ENCODE results near the gene EVA1C.
"Not testable (repeated sequence)": the region's sequence is repeated elsewhere in the genome, so short reads cannot be mapped to it uniquely, and the experiment has no call there.

EVA1C gene

GRCh38 chr21:32558106-32558505, 145.6 kb downstream of the EVA1C start:
- Mint-ChIP-seq H3K4me3 (no peak overlapping the region), H3K4me1 (peaks cover 31% of the 10 kb centered on the region), H3K27me3 (no peaks in the 10 kb centered on the region), H3K27ac (no peak overlapping the region), H3K9me3 (no peaks in the 10 kb centered on the region)
- ATAC-seq (no peak), DNase-seq (no peak)

- no peak for ATAC-seq
- no peak for DNase-seq
- H3K27me3 Mint-ChIP-seq, result no peaks in the 10 kb centered on the region
- H3K4me1 Mint-ChIP-seq, result peaks cover 31% of the 10 kb centered on the region
- peaks cover 0 to 6% of the 10 kb centered on the region in 2 donors for H3K9me3 Mint-ChIP-seq
- no peak overlapping the region for H3K4me3 Mint-ChIP-seq
- no peak overlapping the region for H3K27ac Mint-ChIP-seq
Measured at GRCh38 chr21:32559006-32559610, 146.6 kb downstream of the EVA1C start.

GRCh38 chr21:32560896-32561295, 148.4 kb downstream of the EVA1C start:
- H3K9me3 Mint-ChIP-seq, result peaks cover 0 to 22% of the 10 kb centered on the region in 2 donors
- H3K4me3 Mint-ChIP-seq, result no peak overlapping the region
- H3K27ac Mint-ChIP-seq, result no peak overlapping the region
- H3K27me3 Mint-ChIP-seq, result no peaks in the 10 kb centered on the region
- peaks cover 20% of the 10 kb centered on the region for H3K4me1 Mint-ChIP-seq
- DNase-seq, result no peak
- no peak for ATAC-seq

GRCh38 chr21:32561476-32561875, 149.0 kb downstream of the EVA1C start:
- DNase-seq, ATAC-seq, H3K27ac Mint-ChIP-seq, H3K27me3 Mint-ChIP-seq, H3K4me3 Mint-ChIP-seq: not testable (repeated sequence)
- Mint-ChIP-seq H3K4me1 (peaks cover 15% of the 10 kb centered on the region), H3K9me3 (peaks cover 0 to 22% of the 10 kb centered on the region in 2 donors)

GRCh38 chr21:32562426-32562825, 149.9 kb downstream of the EVA1C start:
- H3K27me3 Mint-ChIP-seq, result no peaks in the 10 kb centered on the region

GRCh38 chr21:32562915-32563314, 150.4 kb downstream of the EVA1C start:
- Mint-ChIP-seq H3K9me3 (peaks cover 0 to 22% of the 10 kb centered on the region in 2 donors), H3K27ac (no peak overlapping the region)

More at GRCh38 chr21:32562426-32562825, 149.9 kb downstream of the EVA1C start:
- Mint-ChIP-seq H3K4me1 (peaks cover 15% of the 10 kb centered on the region), H3K9me3 (peaks cover 0 to 22% of the 10 kb centered on the region in 2 donors), H3K4me3 (no peak overlapping the region), H3K27ac (peak overlapping the region in 1 of 2 donors; percentile 78)
- peak; percentile 21 to 52 for DNase-seq
- peak; percentile 96 for ATAC-seq

More at GRCh38 chr21:32562915-32563314, 150.4 kb downstream of the EVA1C start:
- no peak for ATAC-seq
- Mint-ChIP-seq H3K4me3 (no peak overlapping the region), H3K4me1 (peaks cover 15% of the 10 kb centered on the region), H3K27me3 (no peaks in the 10 kb centered on the region)
- no peak for DNase-seq

Data from stimulated activated naive CD8-positive, alpha-beta T cell treated with anti-CD3 and anti-CD28 coated beads, Interleukin-15, amount 100 ng/mL, for 72 hours (primary cell).